GM12801 (cell line): Measurements from ENCODE around the gene ITGB7.

Experiments used
- TF ChIP-seq, protein P1 (sequence below): IDR thresholded peaks from one replicate; pipeline ENCODE4 v1.5.1; 2011; ENCODE audit warnings: control low read depth; ENCODE audit not compliant: insufficient read length; ENCODE audit errors: extremely low read depth

ITGB7 gene

DNA sequence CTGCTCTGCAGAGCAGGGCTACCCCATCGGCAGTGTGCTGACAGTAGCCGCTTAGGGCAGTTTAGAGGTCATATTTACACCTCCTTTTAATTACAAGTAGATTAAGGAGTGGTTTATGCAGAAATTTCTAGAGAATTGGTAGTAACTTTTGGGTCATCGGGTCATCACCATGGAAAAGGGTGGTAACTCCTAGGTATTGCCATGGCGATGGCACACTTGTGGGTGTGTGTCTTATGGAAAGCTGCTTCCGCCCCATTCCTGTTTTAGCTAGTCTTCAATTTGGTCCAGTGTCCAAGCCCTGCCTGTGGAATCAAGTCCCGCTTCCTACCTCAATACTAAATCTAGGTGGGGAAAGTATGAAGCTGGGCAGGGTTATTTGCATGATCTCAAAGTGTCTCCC, 56.0 kb downstream of the ITGB7 start:
- TF ChIP-seq, protein P1, sequence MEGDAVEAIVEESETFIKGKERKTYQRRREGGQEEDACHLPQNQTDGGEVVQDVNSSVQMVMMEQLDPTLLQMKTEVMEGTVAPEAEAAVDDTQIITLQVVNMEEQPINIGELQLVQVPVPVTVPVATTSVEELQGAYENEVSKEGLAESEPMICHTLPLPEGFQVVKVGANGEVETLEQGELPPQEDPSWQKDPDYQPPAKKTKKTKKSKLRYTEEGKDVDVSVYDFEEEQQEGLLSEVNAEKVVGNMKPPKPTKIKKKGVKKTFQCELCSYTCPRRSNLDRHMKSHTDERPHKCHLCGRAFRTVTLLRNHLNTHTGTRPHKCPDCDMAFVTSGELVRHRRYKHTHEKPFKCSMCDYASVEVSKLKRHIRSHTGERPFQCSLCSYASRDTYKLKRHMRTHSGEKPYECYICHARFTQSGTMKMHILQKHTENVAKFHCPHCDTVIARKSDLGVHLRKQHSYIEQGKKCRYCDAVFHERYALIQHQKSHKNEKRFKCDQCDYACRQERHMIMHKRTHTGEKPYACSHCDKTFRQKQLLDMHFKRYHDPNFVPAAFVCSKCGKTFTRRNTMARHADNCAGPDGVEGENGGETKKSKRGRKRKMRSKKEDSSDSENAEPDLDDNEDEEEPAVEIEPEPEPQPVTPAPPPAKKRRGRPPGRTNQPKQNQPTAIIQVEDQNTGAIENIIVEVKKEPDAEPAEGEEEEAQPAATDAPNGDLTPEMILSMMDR, result no peak

DNA sequence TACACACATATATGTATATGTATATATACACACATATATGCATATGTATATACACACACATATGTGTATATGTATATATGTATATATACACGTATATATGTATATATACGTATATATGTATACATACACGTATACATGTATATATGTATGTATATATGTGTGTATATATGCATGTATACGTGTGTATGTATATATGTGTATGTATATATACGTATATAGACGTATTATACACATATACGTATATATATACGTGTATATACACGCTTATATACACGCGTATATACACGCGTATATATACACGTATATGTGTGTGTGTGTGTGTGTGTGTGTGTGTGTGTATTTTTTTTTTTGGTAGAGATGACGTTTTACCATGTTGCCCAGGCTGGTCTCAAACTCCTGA, 59.4 kb downstream of the ITGB7 start:
- TF ChIP-seq, protein P1, result no peak

DNA sequence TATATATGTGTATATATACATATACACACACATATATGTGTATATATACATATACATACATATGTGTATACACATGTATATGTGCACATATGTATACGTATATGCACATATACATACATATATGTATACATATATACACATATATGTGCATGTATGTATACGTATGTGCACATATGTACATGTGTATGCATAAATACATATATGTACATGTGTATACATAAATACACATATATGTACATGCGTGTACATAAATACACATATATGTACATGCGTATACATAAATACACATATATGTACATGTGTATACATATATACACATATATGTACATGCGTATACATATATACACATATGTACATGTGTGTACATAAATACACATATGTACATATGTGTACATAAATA, 59.9 kb downstream of the ITGB7 start:
- TF ChIP-seq, protein P1, result no peak

DNA sequence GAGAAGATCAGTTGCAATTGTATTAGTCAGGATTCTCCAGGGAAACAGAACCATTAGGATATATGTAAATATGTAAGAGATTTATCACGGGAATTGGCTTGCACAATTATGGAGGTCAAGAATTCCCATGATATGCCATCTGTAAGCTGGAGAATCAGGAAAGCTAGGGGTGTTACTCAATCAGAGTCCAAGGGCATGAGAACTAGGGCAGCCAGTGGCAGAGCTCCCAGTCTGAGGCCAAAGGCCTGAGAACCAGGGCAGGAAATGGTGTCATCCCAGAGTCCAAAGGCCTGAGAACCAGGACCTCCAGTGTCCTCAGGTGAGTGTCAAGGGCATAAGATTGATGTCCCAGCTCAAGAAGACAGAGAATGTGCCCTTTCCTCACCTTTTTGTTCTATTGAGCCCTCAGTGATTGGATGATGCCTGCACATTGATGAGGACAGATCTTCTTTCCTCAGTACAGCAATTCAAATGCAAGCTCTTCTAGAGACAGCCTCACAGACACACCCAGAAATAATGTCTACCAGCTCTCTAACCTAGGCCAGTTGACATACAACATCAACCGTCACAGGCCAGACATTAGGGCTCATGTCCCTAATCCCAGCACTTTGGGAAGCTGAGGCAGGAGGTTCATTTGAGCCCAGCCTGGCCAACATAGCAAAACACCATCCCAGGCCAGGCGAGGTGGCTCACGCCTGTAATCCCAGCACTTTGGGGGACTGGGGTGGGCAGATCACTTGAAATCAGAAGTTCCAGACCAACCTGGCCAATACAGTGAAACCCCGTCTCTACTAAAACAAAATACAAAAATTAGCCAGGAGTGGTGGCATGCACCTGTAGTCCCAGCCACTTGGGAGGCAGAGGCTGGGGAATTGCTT, 61.4 kb downstream of the ITGB7 start:
- TF ChIP-seq, protein P1, result no peak

DNA sequence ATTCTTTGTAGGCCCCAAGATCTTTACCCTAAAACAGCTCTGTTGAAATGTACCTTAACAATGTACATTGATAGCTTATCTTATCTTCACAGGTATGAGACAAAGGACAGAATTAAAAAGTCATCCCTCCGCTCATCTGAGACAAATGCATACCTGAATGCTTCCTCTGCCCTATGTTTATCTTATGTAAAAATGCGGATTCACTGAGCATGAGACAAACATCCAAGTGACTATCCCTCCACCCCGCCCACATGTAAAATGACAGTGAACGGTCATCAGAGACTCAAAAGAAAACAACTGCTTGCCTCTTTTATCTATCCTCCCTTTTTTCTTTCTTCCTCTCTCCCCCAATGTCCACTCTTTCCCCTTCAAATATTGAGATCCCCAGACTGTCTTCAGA, 63.7 kb downstream of the ITGB7 start:
- TF ChIP-seq, protein P1, result no peak
